ENCODE measurements around the gene BFSP1.

BFSP1 gene

GRCh38 chr20:17530716-17531664, at the start of gene BFSP1:
Gene BFSP1 (minus strand): TSS chr20:17531379. CDS start chr20:17531329, 50 bp downstream.
- FAIRE-seq (no peak), DNase-seq (ENCODE audit: low spot score) (no peak)

GRCh38 chr20:17580895-17581294, 49.7 kb upstream of the BFSP1 start:
- DNase-seq (ENCODE audit: low spot score), result no peak
- no peak for FAIRE-seq

- peak; percentile 29 for DNase-seq (ENCODE audit: low spot score)
- FAIRE-seq, result no peak
Observed at GRCh38 chr20:17579369-17580039, 48.3 kb upstream of the BFSP1 start.

- DNase-seq (ENCODE audit: low spot score), result no peak
- FAIRE-seq, result no peak
Observed at GRCh38 chr20:17576215-17576614, 45.0 kb upstream of the BFSP1 start.

- FAIRE-seq (no peak), DNase-seq (ENCODE audit: low spot score) (no peak)
Observed at GRCh38 chr20:17573463-17573862, 42.3 kb upstream of the BFSP1 start.

- FAIRE-seq (no peak), DNase-seq (ENCODE audit: low spot score) (no peak)
Observed at GRCh38 chr20:17572034-17572638, 41.0 kb upstream of the BFSP1 start.

GRCh38 chr20:17571153-17571527, 40.0 kb upstream of the BFSP1 start:
- no peak for FAIRE-seq
- no peak for DNase-seq (ENCODE audit: low spot score)

GRCh38 chr20:17570347-17571152, 39.4 kb upstream of the BFSP1 start:
- DNase-seq (ENCODE audit: low spot score) (no peak), FAIRE-seq (no peak)

GRCh38 chr20:17569616-17570346, 38.6 kb upstream of the BFSP1 start, which contains the start of gene DSTN:
Gene DSTN (plus strand): TSS chr20:17570075. CDS start chr20:17570209, 134 bp downstream.
- FAIRE-seq (no peak), DNase-seq (ENCODE audit: low spot score) (peak; percentile 83)

GRCh38 chr20:17568972-17569521, 37.9 kb upstream of the BFSP1 start:
- peak; percentile 91 for DNase-seq (ENCODE audit: low spot score)
- FAIRE-seq, result peak; percentile 4

- DNase-seq (ENCODE audit: low spot score) (no peak), FAIRE-seq (no peak)
Observed at GRCh38 chr20:17568045-17568788, 37.0 kb upstream of the BFSP1 start.

GRCh38 chr20:17566345-17566744, 35.2 kb upstream of the BFSP1 start:
- no peak for FAIRE-seq
- DNase-seq (ENCODE audit: low spot score), result no peak

- FAIRE-seq (no peak), DNase-seq (ENCODE audit: low spot score) (no peak)
Observed at GRCh38 chr20:17565169-17565845, 34.1 kb upstream of the BFSP1 start.

- DNase-seq (ENCODE audit: low spot score) (no peak), FAIRE-seq (no peak)
Observed at GRCh38 chr20:17562804-17563305, 31.7 kb upstream of the BFSP1 start.

- DNase-seq (ENCODE audit: low spot score) (no peak), FAIRE-seq (no peak)
Observed at GRCh38 chr20:17560344-17561074, 29.3 kb upstream of the BFSP1 start.

- no peak for FAIRE-seq
Observed at GRCh38 chr20:17559338-17559737, 28.2 kb upstream of the BFSP1 start.

GRCh38 chr20:17558941-17559304, 27.7 kb upstream of the BFSP1 start:
- DNase-seq (ENCODE audit: low spot score), result no peak
- FAIRE-seq, result no peak

More at GRCh38 chr20:17559338-17559737, 28.2 kb upstream of the BFSP1 start:
- DNase-seq (ENCODE audit: low spot score), result no peak

Measured in RCC 7860 (cell line).